ENCODE data around the gene ADAM11.
"Not testable (repeated sequence)": the region's sequence is repeated elsewhere in the genome, so short reads cannot be mapped to it uniquely, and the experiment has no call there.

DNA sequence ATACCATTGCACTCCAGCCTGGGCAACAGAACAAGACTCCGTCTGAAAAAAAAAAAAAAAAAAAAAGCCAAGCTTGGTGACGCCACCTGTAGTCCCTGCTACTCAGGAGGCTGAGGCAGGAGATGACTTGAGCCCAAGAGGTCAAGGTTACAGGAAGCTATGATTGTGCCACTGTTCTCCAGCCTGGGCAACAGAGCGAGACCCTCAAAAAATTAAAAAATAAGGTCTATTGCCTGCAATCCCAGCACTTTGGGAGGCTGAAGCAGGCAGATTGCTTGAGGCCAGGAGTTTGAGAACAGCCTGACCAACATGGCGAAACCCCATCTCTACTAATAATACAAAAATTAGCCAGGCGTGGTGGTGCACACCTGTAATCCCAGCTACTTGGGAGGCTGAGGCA lies 3.6 kb upstream of the ADAM11 start:
- TF ChIP-seq, protein P1, sequence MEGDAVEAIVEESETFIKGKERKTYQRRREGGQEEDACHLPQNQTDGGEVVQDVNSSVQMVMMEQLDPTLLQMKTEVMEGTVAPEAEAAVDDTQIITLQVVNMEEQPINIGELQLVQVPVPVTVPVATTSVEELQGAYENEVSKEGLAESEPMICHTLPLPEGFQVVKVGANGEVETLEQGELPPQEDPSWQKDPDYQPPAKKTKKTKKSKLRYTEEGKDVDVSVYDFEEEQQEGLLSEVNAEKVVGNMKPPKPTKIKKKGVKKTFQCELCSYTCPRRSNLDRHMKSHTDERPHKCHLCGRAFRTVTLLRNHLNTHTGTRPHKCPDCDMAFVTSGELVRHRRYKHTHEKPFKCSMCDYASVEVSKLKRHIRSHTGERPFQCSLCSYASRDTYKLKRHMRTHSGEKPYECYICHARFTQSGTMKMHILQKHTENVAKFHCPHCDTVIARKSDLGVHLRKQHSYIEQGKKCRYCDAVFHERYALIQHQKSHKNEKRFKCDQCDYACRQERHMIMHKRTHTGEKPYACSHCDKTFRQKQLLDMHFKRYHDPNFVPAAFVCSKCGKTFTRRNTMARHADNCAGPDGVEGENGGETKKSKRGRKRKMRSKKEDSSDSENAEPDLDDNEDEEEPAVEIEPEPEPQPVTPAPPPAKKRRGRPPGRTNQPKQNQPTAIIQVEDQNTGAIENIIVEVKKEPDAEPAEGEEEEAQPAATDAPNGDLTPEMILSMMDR (IDR thresholded peaks at IDR 0.05), result not testable (repeated sequence)
- TF ChIP-seq EP300 (IDR thresholded peaks at IDR 0.05), result not testable (repeated sequence)
